Liver (tissue), 3 donors: ENCODE data around the gene FGFR4.

Experiments used
- EGR1 ChIP-seq, 2 donors: IDR thresholded peaks; 2 replicates each; pipeline ENCODE4 v1.6.1; 2016 to 2018; ENCODE audit warnings: antibody characterized with exemption in 2 of 2, low read depth in 2 of 2
- FOXA1 ChIP-seq: IDR thresholded peaks from 2 replicates; pipeline ENCODE4 v1.6.1; 2016; ENCODE audit warnings: antibody characterized with exemption
- GABPA ChIP-seq, 2 donors: IDR thresholded peaks in 1 of 2; conservative IDR thresholded peaks in 1 of 2; 2 replicates each; pipeline ENCODE4 v1.6.1; 2016; ENCODE audit warnings: antibody characterized with exemption in 2 of 2, mild to moderate bottlenecking in 1 of 2, moderate library complexity in 1 of 2
- HNF4A ChIP-seq, 2 donors: conservative IDR thresholded peaks; 2 replicates each; pipeline ENCODE4 v1.6.1; 2016; ENCODE audit warnings: antibody characterized with exemption in 2 of 2, mild to moderate bottlenecking in 2 of 2
- RAD21 ChIP-seq, 2 donors: IDR thresholded peaks; 2 replicates each; pipeline ENCODE4 v1.6.1; 2016; ENCODE audit warnings: antibody characterized with exemption in 2 of 2, mild to moderate bottlenecking in 2 of 2
- RXRA ChIP-seq, 2 donors: IDR thresholded peaks; 2 replicates each; pipeline ENCODE4 v1.6.1; 2017 to 2018; ENCODE audit warnings: antibody characterized with exemption in 2 of 2, mild to moderate bottlenecking in 1 of 2
- TAF1 ChIP-seq: conservative IDR thresholded peaks from 2 replicates; pipeline ENCODE4 v1.6.1; 2016; ENCODE audit warnings: antibody characterized with exemption, mild to moderate bottlenecking
- YY1 ChIP-seq: IDR thresholded peaks from 2 replicates; pipeline ENCODE4 v1.6.1; 2016; ENCODE audit warnings: antibody characterized with exemption, mild to moderate bottlenecking
- TF ChIP-seq, protein P1 (sequence below): fragments of 150-350 bp; IDR thresholded peaks from 2 replicates; pipeline ENCODE4 v1.5.1; 2017; ENCODE audit warnings: improper control_type of control experiment, low read depth, low read length; ENCODE audit not compliant: missing input control
- TF ChIP-seq, protein P2 (sequence below): IDR thresholded peaks from 2 replicates; pipeline ENCODE4 v1.6.1; 2016; ENCODE audit warnings: antibody characterized with exemption
- donor health status: healthy.
- donor health status: healthy.

DNA sequence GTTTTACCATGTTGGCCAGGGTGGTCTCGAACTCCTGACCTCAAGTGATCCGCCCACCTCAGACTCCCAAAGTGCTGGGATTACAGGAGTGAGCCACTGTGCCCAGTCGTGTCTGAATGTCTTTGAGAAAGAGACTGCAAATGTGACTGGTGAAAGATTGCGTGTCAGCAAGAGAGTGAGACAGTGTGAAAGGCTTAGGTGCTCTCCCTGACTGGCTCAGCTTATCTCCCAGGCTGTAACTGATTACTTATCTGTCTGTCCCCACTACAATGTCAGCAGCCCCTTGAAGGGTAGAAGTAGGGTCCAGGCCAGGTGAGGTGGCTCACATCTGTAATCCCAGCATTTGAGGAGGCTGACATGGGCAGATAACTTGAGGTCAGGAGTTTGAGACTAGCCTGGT is 3.4 kb upstream of the FGFR4 start:
- TF ChIP-seq EGR1 (IDR thresholded peaks at IDR 0.05; ENCODE audit: low read depth in 2 of 2) = no peak
- no peak for TF ChIP-seq YY1
- TF ChIP-seq, protein P1, sequence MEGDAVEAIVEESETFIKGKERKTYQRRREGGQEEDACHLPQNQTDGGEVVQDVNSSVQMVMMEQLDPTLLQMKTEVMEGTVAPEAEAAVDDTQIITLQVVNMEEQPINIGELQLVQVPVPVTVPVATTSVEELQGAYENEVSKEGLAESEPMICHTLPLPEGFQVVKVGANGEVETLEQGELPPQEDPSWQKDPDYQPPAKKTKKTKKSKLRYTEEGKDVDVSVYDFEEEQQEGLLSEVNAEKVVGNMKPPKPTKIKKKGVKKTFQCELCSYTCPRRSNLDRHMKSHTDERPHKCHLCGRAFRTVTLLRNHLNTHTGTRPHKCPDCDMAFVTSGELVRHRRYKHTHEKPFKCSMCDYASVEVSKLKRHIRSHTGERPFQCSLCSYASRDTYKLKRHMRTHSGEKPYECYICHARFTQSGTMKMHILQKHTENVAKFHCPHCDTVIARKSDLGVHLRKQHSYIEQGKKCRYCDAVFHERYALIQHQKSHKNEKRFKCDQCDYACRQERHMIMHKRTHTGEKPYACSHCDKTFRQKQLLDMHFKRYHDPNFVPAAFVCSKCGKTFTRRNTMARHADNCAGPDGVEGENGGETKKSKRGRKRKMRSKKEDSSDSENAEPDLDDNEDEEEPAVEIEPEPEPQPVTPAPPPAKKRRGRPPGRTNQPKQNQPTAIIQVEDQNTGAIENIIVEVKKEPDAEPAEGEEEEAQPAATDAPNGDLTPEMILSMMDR = no peak
- no peak for TF ChIP-seq FOXA1
- TF ChIP-seq RXRA (IDR thresholded peaks at IDR 0.05) = no peak
- no peak for TF ChIP-seq RAD21 (IDR thresholded peaks at IDR 0.05)
- TF ChIP-seq TAF1 = no peak
- TF ChIP-seq, protein P2, sequence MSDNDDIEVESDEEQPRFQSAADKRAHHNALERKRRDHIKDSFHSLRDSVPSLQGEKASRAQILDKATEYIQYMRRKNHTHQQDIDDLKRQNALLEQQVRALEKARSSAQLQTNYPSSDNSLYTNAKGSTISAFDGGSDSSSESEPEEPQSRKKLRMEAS = no peak
- TF ChIP-seq GABPA (IDR thresholded peaks at IDR 0.05 in 1 of 2, conservative IDR thresholded peaks at IDR 0.05 in 1 of 2) = no peak
- no peak for TF ChIP-seq HNF4A (conservative IDR thresholded peaks at IDR 0.05)
